Thymus (tissue), 14 donors: Measurements from ENCODE around the gene C10orf62. TPM values are rescaled to one million over a fixed set of nuclear protein-coding genes. Genes with fewer than 3 reads are reported as not detected.

Source experiments
- DNase-seq, 9 donors: peaks; one replicate each; pipeline ENCODE4 v3.0.0-alpha.2; 2013; ENCODE audit warnings: low spot score in 9 of 9, low read depth in 6 of 9, missing footprints in 1 of 9
- H3K27ac ChIP-seq, 2 donors: one replicate each; pipeline ENCODE4 v1.5.1; 2013; ENCODE audit warnings: control low read depth in 1 of 2, low read depth in 1 of 2, low read length in 1 of 2, mild to moderate bottlenecking in 1 of 2, moderate library complexity in 1 of 2
- H3K27me3 ChIP-seq, 2 donors: one replicate each; pipeline ENCODE4 v1.5.1; 2013; ENCODE audit warnings: low read length in 1 of 2; ENCODE audit not compliant: control insufficient read depth in 2 of 2, insufficient read depth in 1 of 2
- H3K36me3 ChIP-seq, 2 donors: one replicate each; pipeline ENCODE4 v1.5.1; 2013; ENCODE audit warnings: low read length in 1 of 2, mild to moderate bottlenecking in 1 of 2, moderate library complexity in 1 of 2; ENCODE audit not compliant: control insufficient read depth in 2 of 2, insufficient read depth in 2 of 2
- H3K4me1 ChIP-seq, 2 donors: one replicate each; pipeline ENCODE4 v1.5.1; 2013; ENCODE audit warnings: low read length in 2 of 2; ENCODE audit not compliant: control insufficient read depth in 2 of 2, insufficient read depth in 2 of 2
- H3K4me3 ChIP-seq, 2 donors: one replicate each; pipeline ENCODE4 v1.5.1; 2013; ENCODE audit warnings: low read length in 2 of 2, control low read depth in 1 of 2, mild to moderate bottlenecking in 1 of 2
- H3K9me3 ChIP-seq, 2 donors: one replicate each; pipeline ENCODE4 v1.5.1; 2013; ENCODE audit warnings: low read length in 1 of 2, mild to moderate bottlenecking in 1 of 2; ENCODE audit not compliant: control insufficient read depth in 2 of 2, insufficient read depth in 1 of 2
- WGBS: extraction: QIAGEN DNeasy Blood & Tissue Kit; methylation state at CpG from one replicate; pipeline ENCODE4 v1.1.7; 2013; 5-methylcytosine and 5-hydroxymethylcytosine counted together
- long read RNA-seq, 10 donors: transcript quantifications; one replicate each; lab custom pipeline, GENCODE V29; 2026
- polyA plus RNA-seq: library from polyadenylated mRNA; stranded (reverse); fragments of 200-250 nt; gene quantifications from one replicate; pipeline ENCODE4 v1.2.3, GENCODE V29; 2013
- total RNA-seq: library from RNA; stranded (reverse); fragments of 120-200 nt; gene quantifications from one replicate; pipeline ENCODE4 v1.2.4, GENCODE V29; 2013
- donor health status: healthy.

C10orf62 gene
- total RNA-seq (not detected), polyA plus RNA-seq (not detected)
- long read RNA-seq, donor 1, result 0 reads
- long read RNA-seq, donor 2, result 0 reads
- long read RNA-seq, donor 3, result 0 reads
- long read RNA-seq, donor 4, result 0 reads
- long read RNA-seq, donor 5, result 0 reads
- long read RNA-seq, donor 6, result 0 reads
- long read RNA-seq, donor 7, result 0 reads
- long read RNA-seq, donor 8, result 0 reads
- long read RNA-seq, donor 9, result 0 reads
- long read RNA-seq, donor 10, result 0 reads

GRCh38 chr10:97589479-97589878, at the start of gene C10orf62:
Gene C10orf62 (plus strand): TSS chr10:97589721. CDS start chr10:97589898, 177 bp downstream.
- no peak within 1 kb of the TSS for H3K27ac ChIP-seq
- H3K9me3 ChIP-seq, result no peaks in the 10 kb centered on the region
- H3K36me3 ChIP-seq, result no peaks in the 10 kb centered on the region
- H3K4me3 ChIP-seq, result no peak within 1 kb of the TSS
- WGBS, result 89% methylated on average over 3 of the region's 3 CpGs
- H3K27me3 ChIP-seq, result no peaks in the 10 kb centered on the region
- DNase-seq, result no peak
- H3K4me1 ChIP-seq, result peaks cover 0 to 5% of the 10 kb centered on the region in 2 donors

GRCh38 chr10:97540669-97541500, 48.6 kb upstream of the C10orf62 start:
- Histone ChIP-seq H3K36me3 (no peaks in the 10 kb centered on the region), H3K9me3 (no peaks in the 10 kb centered on the region), H3K27me3 (no peaks in the 10 kb centered on the region), H3K4me1 (peaks cover 0 to 8% of the 10 kb centered on the region in 2 donors), H3K27ac (no peak overlapping the region), H3K4me3 (no peak overlapping the region)
- 96% methylated on average over 14 of the region's 14 CpGs for WGBS
- no peak for DNase-seq

- Histone ChIP-seq H3K4me1 (peaks cover 0 to 8% of the 10 kb centered on the region in 2 donors), H3K27me3 (no peaks in the 10 kb centered on the region), H3K27ac (peak overlapping the region in 1 of 2 donors; percentile 48), H3K36me3 (no peaks in the 10 kb centered on the region), H3K9me3 (no peaks in the 10 kb centered on the region), H3K4me3 (no peak overlapping the region)
- DNase-seq, result no peak
- 90% methylated on average over 9 of the region's 9 CpGs for WGBS
Measured at GRCh38 chr10:97542169-97543024, 47.1 kb upstream of the C10orf62 start.

- DNase-seq, result no peak
- Histone ChIP-seq H3K4me1 (peaks cover 0 to 8% of the 10 kb centered on the region in 2 donors), H3K27me3 (no peaks in the 10 kb centered on the region), H3K36me3 (no peaks in the 10 kb centered on the region), H3K4me3 (no peak overlapping the region), H3K27ac (peak overlapping the region in 1 of 2 donors; percentile 48), H3K9me3 (no peaks in the 10 kb centered on the region)
- 48% methylated on average over 10 of the region's 10 CpGs for WGBS
Measured at GRCh38 chr10:97543025-97543546, 46.4 kb upstream of the C10orf62 start.

- Histone ChIP-seq H3K9me3 (no peaks in the 10 kb centered on the region), H3K4me3 (no peak overlapping the region), H3K36me3 (no peaks in the 10 kb centered on the region), H3K27ac (no peak overlapping the region), H3K27me3 (no peaks in the 10 kb centered on the region), H3K4me1 (peaks cover 0 to 12% of the 10 kb centered on the region in 2 donors)
- WGBS, result 96% methylated on average over 18 of the region's 18 CpGs
- DNase-seq, result no peak
Measured at GRCh38 chr10:97546456-97547270, 42.9 kb upstream of the C10orf62 start.

GRCh38 chr10:97547271-97547600, 42.3 kb upstream of the C10orf62 start:
- no peak overlapping the region for H3K27ac ChIP-seq
- no peak for DNase-seq
- H3K4me1 ChIP-seq, result peaks cover 0 to 12% of the 10 kb centered on the region in 2 donors
- WGBS, result 93% methylated on average over 4 of the region's 4 CpGs
- H3K27me3 ChIP-seq, result no peaks in the 10 kb centered on the region
- no peak overlapping the region for H3K4me3 ChIP-seq
- no peaks in the 10 kb centered on the region for H3K36me3 ChIP-seq
- no peaks in the 10 kb centered on the region for H3K9me3 ChIP-seq

GRCh38 chr10:97547962-97548361, 41.6 kb upstream of the C10orf62 start:
- Histone ChIP-seq H3K4me1 (peaks cover 0 to 6% of the 10 kb centered on the region in 2 donors), H3K9me3 (no peaks in the 10 kb centered on the region), H3K27ac (no peak overlapping the region), H3K4me3 (no peak overlapping the region), H3K27me3 (no peaks in the 10 kb centered on the region), H3K36me3 (no peaks in the 10 kb centered on the region)
- 91% methylated on average over 4 of the region's 4 CpGs for WGBS
- no peak for DNase-seq

- H3K36me3 ChIP-seq, result no peaks in the 10 kb centered on the region
- H3K4me3 ChIP-seq, result no peak overlapping the region
- no peak overlapping the region for H3K27ac ChIP-seq
- peaks cover 0 to 6% of the 10 kb centered on the region in 2 donors for H3K4me1 ChIP-seq
- H3K9me3 ChIP-seq, result no peaks in the 10 kb centered on the region
- H3K27me3 ChIP-seq, result no peaks in the 10 kb centered on the region
- 96% methylated on average over 13 of the region's 13 CpGs for WGBS
- DNase-seq, result no peak
Measured at GRCh38 chr10:97548828-97549455, 40.6 kb upstream of the C10orf62 start.
